Stromal cell of bone marrow (primary cell): ENCODE data around the gene SMARCAD1.
"Not testable (repeated sequence)": the region's sequence is repeated elsewhere in the genome, so short reads cannot be mapped to it uniquely, and the experiment has no call there.

Experiments
- DNase-seq: peaks from one replicate; pipeline ENCODE4 v3.0.0-alpha.2; 2012; ENCODE audit warnings: low read depth

The SMARCAD1 gene

DNA sequence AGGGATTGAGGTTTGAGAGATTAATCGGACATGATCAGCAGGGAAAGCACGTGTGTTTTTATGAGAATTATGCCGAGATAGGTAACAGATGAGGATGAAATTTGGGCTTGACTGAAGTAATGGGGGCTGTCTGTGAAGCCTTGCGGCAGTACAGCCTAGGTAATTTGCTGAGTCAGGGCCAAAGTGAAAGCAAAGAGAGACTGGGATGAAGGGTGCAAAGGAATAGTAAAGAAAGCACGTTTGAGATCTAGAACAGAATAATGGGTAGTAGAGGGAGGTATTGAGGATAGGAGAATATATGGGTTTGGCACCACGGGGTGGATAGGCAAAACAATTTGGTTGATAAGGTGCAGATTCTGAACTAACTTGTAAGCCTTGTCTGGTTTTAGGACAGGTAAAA lies 87.8 kb downstream of the SMARCAD1 start:
- DNase-seq = not testable (repeated sequence)

- no peak for DNase-seq
These were observed 91.1 kb downstream of the SMARCAD1 start for GRCh38 chr4:94298725-94299252.

DNA sequence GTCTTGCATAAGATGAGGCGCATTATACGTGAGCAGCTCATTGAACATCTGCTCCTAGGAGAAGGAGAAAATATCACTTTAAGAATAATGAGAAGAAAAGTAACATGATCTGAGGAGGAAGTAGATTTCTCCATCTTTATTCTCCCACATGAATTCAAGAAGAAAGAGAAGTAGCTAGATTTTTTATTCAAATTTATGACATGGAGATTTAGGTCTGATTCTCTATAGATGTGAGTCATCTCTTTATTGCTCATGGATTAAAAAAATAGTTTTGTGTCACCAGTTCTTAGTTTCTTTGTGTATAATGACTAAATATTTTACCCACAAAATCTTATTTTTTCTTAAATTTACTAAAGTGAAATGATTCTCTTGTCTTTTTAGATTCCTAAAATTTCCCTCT lies 94.5 kb downstream of the SMARCAD1 start:
- DNase-seq = no peak

DNA sequence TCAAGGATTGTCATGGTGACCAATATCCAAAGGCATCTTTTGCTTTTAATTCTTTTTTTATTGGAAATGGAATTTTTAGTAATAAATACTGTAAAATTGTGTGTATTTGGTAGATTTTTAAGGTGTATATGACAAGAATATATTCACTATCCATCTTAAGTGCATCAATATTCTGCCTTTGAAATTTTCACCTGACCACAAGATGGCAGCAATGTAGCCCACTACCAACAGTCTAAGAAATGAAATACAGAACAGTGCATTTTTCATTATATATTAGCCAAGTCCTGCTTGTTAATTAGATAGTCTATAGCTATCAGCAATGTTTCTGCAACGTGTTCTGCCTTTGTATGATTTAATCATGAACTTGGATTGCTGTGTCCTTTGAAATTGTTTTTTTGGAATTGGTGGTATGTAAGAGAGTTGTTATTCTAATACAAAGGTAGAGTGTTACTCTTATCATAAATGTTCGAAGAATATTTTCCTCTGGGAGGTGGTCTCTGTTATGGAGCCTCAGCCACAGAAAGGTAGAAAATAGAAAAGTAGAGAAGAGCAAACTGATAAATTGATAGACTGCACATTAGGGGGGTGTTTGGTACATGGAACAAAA lies 96.8 kb downstream of the SMARCAD1 start:
- DNase-seq = no peak

DNA sequence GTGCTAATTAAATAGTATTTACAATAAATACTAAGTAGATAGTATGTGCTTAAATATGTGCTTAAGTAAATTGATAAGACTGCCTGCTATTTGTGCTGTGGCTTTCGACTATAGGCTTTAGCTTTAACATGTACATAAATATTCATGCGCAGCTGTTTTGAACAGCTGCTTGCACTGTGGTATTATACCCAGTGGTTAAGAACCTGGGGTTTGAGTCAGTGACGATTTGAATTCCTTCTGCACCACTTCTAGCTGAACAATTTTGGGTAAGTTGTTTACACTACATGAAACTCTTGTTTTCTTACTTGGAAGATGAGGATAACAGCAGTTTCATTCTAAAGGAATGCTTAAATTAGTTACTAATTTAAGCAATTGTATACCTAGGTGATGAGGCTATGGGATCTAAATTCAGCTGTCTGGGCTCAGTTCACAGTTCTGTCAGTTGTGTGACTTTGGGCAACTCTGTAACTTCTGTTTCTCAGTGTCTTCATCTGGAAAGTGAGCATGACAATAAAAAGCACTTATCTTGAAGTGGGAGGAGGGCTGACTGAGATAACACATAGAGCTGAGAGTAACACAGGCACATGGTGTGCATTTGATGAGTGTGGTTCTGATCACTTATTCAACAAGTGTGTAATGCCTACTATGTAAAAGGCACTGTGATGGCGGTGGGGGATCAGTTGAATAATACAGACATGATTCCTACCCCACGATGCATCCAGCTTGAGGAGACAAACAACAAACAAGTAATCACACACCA lies 98.0 kb downstream of the SMARCAD1 start:
- no peak for DNase-seq

GRCh38 chr4:94306713-94307112 lies 99.0 kb downstream of the SMARCAD1 start:
- no peak for DNase-seq

- no peak for DNase-seq
These were observed 99.7 kb downstream of the SMARCAD1 start for GRCh38 chr4:94307231-94307871.

GRCh38 chr4:94319927-94320326 lies 112.3 kb downstream of the SMARCAD1 start:
- not testable (repeated sequence) for DNase-seq

- DNase-seq = no peak
These were observed 118.2 kb downstream of the SMARCAD1 start for GRCh38 chr4:94325835-94326234.

GRCh38 chr4:94329933-94330332 lies 122.3 kb downstream of the SMARCAD1 start:
- DNase-seq = no peak

GRCh38 chr4:94332983-94333590 lies 125.4 kb downstream of the SMARCAD1 start:
- no peak for DNase-seq

GRCh38 chr4:94333866-94334265 lies 126.2 kb downstream of the SMARCAD1 start:
- no peak for DNase-seq

GRCh38 chr4:94334476-94334875 lies 126.8 kb downstream of the SMARCAD1 start:
- DNase-seq = peak; percentile 57

DNA sequence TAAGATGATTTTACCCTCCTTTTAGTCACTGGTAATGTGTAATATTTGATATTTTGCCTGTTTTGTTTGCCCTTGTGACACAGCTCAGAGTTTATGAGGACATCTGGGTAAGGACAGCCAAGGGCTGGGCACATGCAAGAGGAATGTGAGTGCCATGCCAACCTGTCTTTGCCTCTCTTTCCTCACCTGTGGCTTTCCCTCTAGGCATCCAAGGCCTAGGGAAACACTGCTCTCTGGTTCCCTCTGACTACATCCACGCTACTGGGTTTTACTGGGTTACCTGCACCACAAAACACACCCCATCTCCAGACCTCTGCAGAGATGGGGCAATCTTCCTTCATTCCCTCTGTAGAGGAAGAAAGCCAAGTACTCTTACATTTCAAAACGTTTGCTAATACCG lies 127.3 kb downstream of the SMARCAD1 start:
- DNase-seq = no peak

DNA sequence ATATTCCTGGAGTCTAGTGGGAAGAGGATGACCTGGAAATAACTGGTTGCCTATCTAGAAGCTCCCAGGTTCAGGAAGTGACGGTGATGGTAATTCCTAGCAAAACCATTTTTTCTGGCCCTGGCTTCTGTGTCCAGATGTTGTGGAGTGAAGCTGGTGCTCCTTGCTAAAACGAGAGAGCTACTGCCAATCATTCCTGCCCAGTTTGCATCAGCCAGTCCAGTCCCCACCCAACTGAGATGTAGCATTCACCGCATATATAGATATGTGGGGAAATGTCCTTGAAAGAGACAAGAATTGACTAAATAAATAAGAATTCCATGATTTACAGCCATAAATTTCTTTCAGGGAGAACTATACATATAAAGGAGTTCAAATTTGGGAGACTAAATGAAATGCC lies 128.6 kb downstream of the SMARCAD1 start:
- DNase-seq = no peak

DNA sequence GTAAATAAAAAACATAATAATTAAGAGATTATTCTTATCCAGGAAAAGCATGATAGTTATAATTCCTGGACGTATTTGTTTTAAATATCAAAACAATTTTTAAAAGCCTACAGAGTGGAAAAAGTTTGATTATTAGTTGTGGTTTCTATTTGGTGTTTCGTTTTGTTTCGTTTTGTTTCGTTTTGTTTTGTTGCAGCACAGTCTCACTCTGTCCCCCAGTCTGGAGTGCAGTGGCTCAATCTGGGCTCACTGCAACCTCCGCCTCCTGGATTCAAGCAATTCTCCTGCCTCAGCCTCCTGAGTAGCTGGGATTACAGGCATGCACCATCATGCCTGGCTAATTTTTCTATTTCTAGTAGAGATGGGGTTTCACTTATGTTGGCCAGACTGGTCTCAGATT lies 129.1 kb downstream of the SMARCAD1 start:
- not testable (repeated sequence) for DNase-seq

DNA sequence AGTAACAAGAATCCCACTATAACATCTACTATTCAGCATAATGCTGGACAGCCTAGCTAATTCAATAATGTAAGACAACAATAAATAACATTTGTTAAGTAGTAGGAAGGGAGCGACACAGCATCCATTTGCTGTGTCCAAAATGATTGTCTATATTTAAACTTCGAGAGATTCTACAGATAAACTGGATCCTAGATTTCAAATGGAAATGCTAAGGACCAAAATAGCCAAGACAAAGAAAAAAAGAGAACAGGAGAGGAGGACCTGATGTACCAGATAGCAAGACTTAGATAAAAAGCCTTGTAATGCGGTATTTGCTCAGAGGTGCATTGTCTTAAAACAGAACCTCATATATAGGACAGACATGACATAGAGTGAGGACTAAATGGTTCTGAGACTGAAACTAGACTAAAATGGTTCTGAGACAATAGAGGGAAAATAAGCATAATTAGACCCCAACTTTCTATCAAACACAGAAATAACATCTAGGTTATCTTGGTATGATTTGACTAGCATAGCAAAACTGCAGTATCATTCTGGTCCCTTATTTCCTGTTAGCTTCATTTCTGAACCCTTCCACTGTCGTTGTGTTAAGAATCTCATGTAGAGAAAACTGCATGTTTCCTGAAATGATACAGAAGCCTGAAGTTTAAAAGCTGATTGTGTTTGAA lies 131.2 kb downstream of the SMARCAD1 start:
- no peak for DNase-seq

- no peak for DNase-seq
These were observed 132.1 kb downstream of the SMARCAD1 start for GRCh38 chr4:94339779-94340178.
